ENCODE results near the gene MRRF.

The MRRF gene

GRCh38 chr9:122225312-122226141 lies 39.2 kb upstream of the MRRF start:
- H3K4me3 ChIP-seq: no peak overlapping the region
- H3K36me3 ChIP-seq: no peaks in the 10 kb centered on the region
- no peak for TF ChIP-seq Cebpa-rat (IDR thresholded peaks at IDR 0.05)
- H3K4me2 ChIP-seq: no peak overlapping the region
- peaks cover 66 to 88% (median 80%) of the 10 kb centered on the region in 11 experiments for H3K27me3 ChIP-seq
- H4K20me1 ChIP-seq: peaks cover 0 to 18% (median 0%) of the 10 kb centered on the region in 11 experiments; a peak in 6 of 22 replicates
- H3K9ac ChIP-seq: no peak overlapping the region
- H3K4me1 ChIP-seq: peaks cover 24 to 44% (median 40%) of the 10 kb centered on the region in 10 experiments
- H3K27ac ChIP-seq: no peak overlapping the region
- H3K9me3 ChIP-seq (replicated peaks in 1 of 11): peaks cover 0 to 16% (median 6%) of the 10 kb centered on the region in 11 experiments; a peak in 5 of 22 replicates

- H4K20me1 ChIP-seq: peaks cover 0 to 16% (median 0%) of the 10 kb centered on the region in 11 experiments; a peak in 6 of 22 replicates
- TF ChIP-seq Cebpa-rat (IDR thresholded peaks at IDR 0.05): no peak
- H3K9ac ChIP-seq: no peak overlapping the region
- no peak overlapping the region for H3K4me2 ChIP-seq
- H3K27me3 ChIP-seq: peaks cover 60 to 87% (median 79%) of the 10 kb centered on the region in 11 experiments
- no peak overlapping the region for H3K4me3 ChIP-seq
- no peak overlapping the region for H3K27ac ChIP-seq
- peaks cover 16 to 37% (median 33%) of the 10 kb centered on the region in 10 experiments for H3K4me1 ChIP-seq
- H3K36me3 ChIP-seq: no peaks in the 10 kb centered on the region
- peaks cover 0 to 16% (median 6%) of the 10 kb centered on the region in 11 experiments; a peak in 5 of 22 replicates for H3K9me3 ChIP-seq (replicated peaks in 1 of 11)
Measured at GRCh38 chr9:122226142-122226757, 38.4 kb upstream of the MRRF start.

DNA sequence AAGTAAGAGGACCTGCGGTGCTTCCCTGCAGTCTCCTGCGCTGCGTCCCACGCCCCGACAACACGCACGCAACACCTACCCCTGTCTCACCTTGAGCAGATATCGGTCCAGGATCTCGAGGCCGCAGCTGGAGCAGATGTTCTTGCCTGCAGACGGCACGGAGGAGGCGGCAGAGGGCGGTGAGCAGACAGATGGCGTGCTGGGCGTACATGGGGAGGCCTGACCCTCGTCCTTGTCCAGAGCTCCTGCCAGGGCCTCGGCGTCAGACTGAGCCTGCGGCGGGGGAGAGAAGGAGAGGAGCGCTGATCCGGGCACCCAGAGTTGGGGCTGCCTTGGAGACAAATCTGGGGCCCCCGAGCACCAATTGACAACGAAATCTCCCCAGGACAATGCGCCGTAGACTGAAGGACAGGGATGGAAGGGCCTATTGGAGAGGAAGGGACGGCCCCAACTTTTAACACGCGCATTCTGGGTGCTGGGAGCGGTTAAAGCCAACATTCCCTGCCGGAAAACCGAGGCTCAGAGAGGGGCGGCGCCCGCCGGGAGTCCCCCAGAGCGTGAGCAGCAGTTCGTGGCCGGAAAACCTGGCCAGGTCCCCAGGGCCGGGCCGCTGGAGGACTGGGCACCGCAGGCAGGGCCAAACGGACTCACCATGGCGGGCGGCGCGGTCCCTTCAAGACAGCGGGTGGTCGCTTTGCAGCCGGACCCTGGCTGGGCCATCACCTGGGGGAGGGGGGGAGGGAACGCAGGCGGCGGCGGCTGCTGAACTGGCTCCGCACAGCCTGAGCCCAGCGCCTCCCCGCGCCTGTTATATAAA lies 37.7 kb upstream of the MRRF start:
- Histone ChIP-seq H3K27ac (no peak overlapping the region), H4K20me1 (peaks cover 0 to 16% (median 0%) of the 10 kb centered on the region in 11 experiments; a peak in 6 of 22 replicates), H3K9ac (no peak overlapping the region), H3K4me1 (peaks cover 13 to 30% (median 26%) of the 10 kb centered on the region in 10 experiments; a peak in 19 of 20 replicates), H3K36me3 (no peaks in the 10 kb centered on the region), H3K27me3 (peaks cover 56 to 87% (median 75%) of the 10 kb centered on the region in 11 experiments), H3K9me3 (replicated peaks in 1 of 11) (peaks cover 0 to 16% (median 6%) of the 10 kb centered on the region in 11 experiments; a peak in 5 of 22 replicates), H3K4me3 (no peak overlapping the region), H3K4me2 (no peak overlapping the region)
- no peak for TF ChIP-seq Cebpa-rat (IDR thresholded peaks at IDR 0.05)

GRCh38 chr9:122227575-122227900 lies 37.1 kb upstream of the MRRF start:
- Histone ChIP-seq H3K36me3 (no peaks in the 10 kb centered on the region), H3K4me2 (no peak overlapping the region), H3K9ac (no peak overlapping the region), H3K4me3 (no peak overlapping the region), H3K27ac (no peak overlapping the region), H3K4me1 (peaks cover 13 to 24% (median 21%) of the 10 kb centered on the region in 10 experiments; a peak in 19 of 20 replicates), H3K9me3 (replicated peaks in 1 of 11) (peaks cover 0 to 16% (median 6%) of the 10 kb centered on the region in 11 experiments; a peak in 5 of 22 replicates), H4K20me1 (peaks cover 0 to 16% (median 0%) of the 10 kb centered on the region in 11 experiments; a peak in 6 of 22 replicates), H3K27me3 (peaks cover 56 to 83% (median 72%) of the 10 kb centered on the region in 11 experiments)
- TF ChIP-seq Cebpa-rat (IDR thresholded peaks at IDR 0.05): no peak

- H3K27ac ChIP-seq: no peak overlapping the region
- H3K4me1 ChIP-seq: peaks cover 11 to 18% (median 15%) of the 10 kb centered on the region in 10 experiments; a peak in 19 of 20 replicates
- H3K9me3 ChIP-seq (replicated peaks in 1 of 11): peaks cover 0 to 16% (median 6%) of the 10 kb centered on the region in 11 experiments; a peak in 5 of 22 replicates
- TF ChIP-seq Cebpa-rat (IDR thresholded peaks at IDR 0.05): no peak
- peak overlapping the region in 10 of 11 experiments; percentile 9 to 71 (median 38); a peak in 11 of 22 replicates for H3K9ac ChIP-seq
- H3K27me3 ChIP-seq: peaks cover 56 to 78% (median 65%) of the 10 kb centered on the region in 11 experiments
- H3K4me2 ChIP-seq: peak overlapping the region; percentile 90 to 98 (median 94)
- peaks cover 0 to 16% (median 0%) of the 10 kb centered on the region in 11 experiments; a peak in 6 of 22 replicates for H4K20me1 ChIP-seq
- no peaks in the 10 kb centered on the region for H3K36me3 ChIP-seq
- H3K4me3 ChIP-seq: peak overlapping the region; percentile 47 to 69 (median 58)
Measured at GRCh38 chr9:122228191-122228567, 36.5 kb upstream of the MRRF start.

DNA sequence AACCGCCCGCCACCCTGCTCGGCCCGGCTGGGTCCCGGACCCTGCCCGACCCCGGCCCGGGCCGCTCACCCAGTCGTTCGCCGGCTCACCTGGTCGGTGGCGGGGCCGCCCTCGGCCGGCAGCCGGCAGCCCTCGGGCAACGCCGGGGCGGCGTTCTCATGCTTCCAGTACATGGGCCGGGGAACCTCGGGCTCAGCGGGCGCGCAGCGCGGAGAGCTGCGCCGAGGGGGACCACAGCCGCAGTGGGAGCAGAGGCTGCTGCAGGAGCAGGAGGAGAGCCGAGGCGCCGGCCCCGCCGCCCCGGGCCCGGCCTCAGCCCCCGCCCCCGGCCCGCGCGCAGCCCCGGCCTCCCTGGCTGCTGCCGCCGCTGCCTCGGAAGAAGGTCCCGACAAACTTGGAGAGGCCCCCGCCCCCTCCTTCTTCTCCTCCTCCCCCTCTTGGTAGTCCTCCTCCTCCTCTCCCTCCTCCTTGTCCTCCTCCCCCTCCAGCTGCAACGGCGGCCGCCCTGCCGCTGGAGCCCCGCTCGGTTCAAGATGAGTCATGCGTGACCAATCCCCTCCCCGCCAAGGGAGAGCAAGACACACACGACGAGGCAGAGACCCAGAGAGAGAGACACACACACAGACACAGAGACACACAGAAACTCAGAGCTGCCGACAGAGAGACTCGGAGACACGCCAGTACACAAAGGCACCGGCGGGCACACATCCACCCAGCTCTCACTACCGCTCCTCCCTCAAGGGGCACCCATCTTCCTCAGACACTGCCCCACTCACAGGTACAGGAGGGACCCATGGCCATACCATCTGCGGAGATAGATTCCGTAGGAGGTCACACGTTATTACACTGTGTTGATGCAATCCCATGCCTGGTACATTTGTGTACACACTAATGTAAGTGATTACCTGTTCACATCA lies 35.9 kb upstream of the MRRF start, which contains the start of gene LHX6:
Gene LHX6 (minus strand): TSS at position 390 of the 917 bp plus-strand sequence. CDS start 217 bp downstream, at position 173.
- peaks cover 0 to 16% (median 0%) of the 10 kb centered on the region in 11 experiments; a peak in 6 of 22 replicates for H4K20me1 ChIP-seq
- H3K36me3 ChIP-seq: no peaks in the 10 kb centered on the region
- no peak within 1 kb of the TSS for H3K27ac ChIP-seq
- H3K4me3 ChIP-seq: peak within 1 kb of the TSS; percentile 47 to 69 (median 58)
- peak within 1 kb of the TSS; percentile 90 to 98 (median 94) for H3K4me2 ChIP-seq
- H3K9ac ChIP-seq: peak within 1 kb of the TSS in 10 of 11 experiments; percentile 9 to 71 (median 38); a peak in 12 of 22 replicates
- no peak for TF ChIP-seq Cebpa-rat (IDR thresholded peaks at IDR 0.05)
- H3K9me3 ChIP-seq (replicated peaks in 1 of 11): peaks cover 0 to 16% (median 6%) of the 10 kb centered on the region in 11 experiments; a peak in 5 of 22 replicates
- H3K4me1 ChIP-seq: peaks cover 6 to 15% (median 13%) of the 10 kb centered on the region in 10 experiments; a peak in 17 of 20 replicates
- H3K27me3 ChIP-seq: peaks cover 56 to 72% (median 64%) of the 10 kb centered on the region in 11 experiments

DNA sequence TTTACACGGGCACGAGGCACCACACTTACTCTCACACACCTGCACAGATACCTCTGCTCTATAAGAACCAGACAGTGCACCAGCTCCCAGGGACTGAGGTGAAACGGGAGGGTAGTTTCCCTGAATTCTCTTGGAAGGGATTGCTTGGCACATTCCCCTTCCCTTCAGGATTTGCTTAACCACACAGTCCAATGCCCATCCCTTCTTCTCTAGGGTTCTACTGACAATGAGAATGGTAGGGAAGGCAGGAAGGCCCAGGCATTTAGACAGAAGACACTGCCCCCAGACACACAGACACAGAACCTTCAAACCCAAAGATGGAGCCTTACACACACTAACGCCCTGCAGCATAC lies 35.2 kb upstream of the MRRF start:
- peak overlapping the region in 3 of 11 experiments; percentile 92 to 94 (median 94); a peak in 4 of 22 replicates for H3K4me2 ChIP-seq
- no peak overlapping the region for H3K9ac ChIP-seq
- no peak overlapping the region for H3K4me3 ChIP-seq
- peaks cover 0 to 16% (median 0%) of the 10 kb centered on the region in 11 experiments; a peak in 6 of 22 replicates for H4K20me1 ChIP-seq
- no peak overlapping the region for H3K27ac ChIP-seq
- peaks cover 6 to 15% (median 13%) of the 10 kb centered on the region in 10 experiments; a peak in 17 of 20 replicates for H3K4me1 ChIP-seq
- H3K36me3 ChIP-seq: no peaks in the 10 kb centered on the region
- H3K9me3 ChIP-seq (replicated peaks in 1 of 11): peaks cover 0 to 16% (median 6%) of the 10 kb centered on the region in 11 experiments; a peak in 5 of 22 replicates
- no peak for TF ChIP-seq Cebpa-rat (IDR thresholded peaks at IDR 0.05)
- peaks cover 56 to 72% (median 64%) of the 10 kb centered on the region in 11 experiments for H3K27me3 ChIP-seq

Data from BLaER1 treated with 17β-estradiol and CSF1 and Interleukin-3, amounts not matched to agents 10 nM and 100 nM (cell line).